ENCODE results near the gene DNAJC1. TPM values are rescaled to one million over a fixed set of nuclear protein-coding genes. Genes with fewer than 3 reads are reported as not detected.

DNAJC1 gene
- total and polyA plus RNA-seq, 10 of the 15 experiments (the other 5 are each of a cell fraction or from before 2014, with no cell fraction given), result 2.5 to 39.3 (median 20.4) TPM

GRCh38 chr10:22003177-22003963, at the start of gene DNAJC1 (continued):
- TF ChIP-seq, protein P1, sequence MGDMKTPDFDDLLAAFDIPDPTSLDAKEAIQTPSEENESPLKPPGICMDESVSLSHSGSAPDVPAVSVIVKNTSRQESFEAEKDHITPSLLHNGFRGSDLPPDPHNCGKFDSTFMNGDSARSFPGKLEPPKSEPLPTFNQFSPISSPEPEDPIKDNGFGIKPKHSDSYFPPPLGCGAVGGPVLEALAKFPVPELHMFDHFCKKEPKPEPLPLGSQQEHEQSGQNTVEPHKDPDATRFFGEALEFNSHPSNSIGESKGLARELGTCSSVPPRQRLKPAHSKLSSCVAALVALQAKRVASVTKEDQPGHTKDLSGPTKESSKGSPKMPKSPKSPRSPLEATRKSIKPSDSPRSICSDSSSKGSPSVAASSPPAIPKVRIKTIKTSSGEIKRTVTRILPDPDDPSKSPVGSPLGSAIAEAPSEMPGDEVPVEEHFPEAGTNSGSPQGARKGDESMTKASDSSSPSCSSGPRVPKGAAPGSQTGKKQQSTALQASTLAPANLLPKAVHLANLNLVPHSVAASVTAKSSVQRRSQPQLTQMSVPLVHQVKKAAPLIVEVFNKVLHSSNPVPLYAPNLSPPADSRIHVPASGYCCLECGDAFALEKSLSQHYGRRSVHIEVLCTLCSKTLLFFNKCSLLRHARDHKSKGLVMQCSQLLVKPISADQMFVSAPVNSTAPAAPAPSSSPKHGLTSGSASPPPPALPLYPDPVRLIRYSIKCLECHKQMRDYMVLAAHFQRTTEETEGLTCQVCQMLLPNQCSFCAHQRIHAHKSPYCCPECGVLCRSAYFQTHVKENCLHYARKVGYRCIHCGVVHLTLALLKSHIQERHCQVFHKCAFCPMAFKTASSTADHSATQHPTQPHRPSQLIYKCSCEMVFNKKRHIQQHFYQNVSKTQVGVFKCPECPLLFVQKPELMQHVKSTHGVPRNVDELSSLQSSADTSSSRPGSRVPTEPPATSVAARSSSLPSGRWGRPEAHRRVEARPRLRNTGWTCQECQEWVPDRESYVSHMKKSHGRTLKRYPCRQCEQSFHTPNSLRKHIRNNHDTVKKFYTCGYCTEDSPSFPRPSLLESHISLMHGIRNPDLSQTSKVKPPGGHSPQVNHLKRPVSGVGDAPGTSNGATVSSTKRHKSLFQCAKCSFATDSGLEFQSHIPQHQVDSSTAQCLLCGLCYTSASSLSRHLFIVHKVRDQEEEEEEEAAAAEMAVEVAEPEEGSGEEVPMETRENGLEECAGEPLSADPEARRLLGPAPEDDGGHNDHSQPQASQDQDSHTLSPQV (IDR thresholded peaks at IDR 0.05), result no peak
- no peak for TF ChIP-seq SMAD1 (IDR thresholded peaks at IDR 0.05; ENCODE audit: low read depth, partially characterized antibody)
- 0 out of 2 replicates have a peak, but pooled peaks have one; percentile 50 for TF ChIP-seq ASH2L (IDR thresholded peaks at IDR 0.05; ENCODE audit: borderline replicate concordance, low read depth)
- TF ChIP-seq RELA (IDR thresholded peaks at IDR 0.05; ENCODE audit: borderline replicate concordance, partially characterized antibody), result no peak
- no peak for TF ChIP-seq CUX1 (IDR thresholded peaks at IDR 0.05; ENCODE audit: insufficient replicate concordance, low read depth, low read length)
- no peak for TF ChIP-seq TBL1XR1 (IDR thresholded peaks at IDR 0.05; ENCODE audit: low read depth, low read length)
- TF ChIP-seq SIX5 (IDR thresholded peaks at IDR 0.05; ENCODE audit: low read depth, low read length, severe bottlenecking), result no peak
- no peak for TF ChIP-seq ETV6 (conservative IDR thresholded peaks at IDR 0.05 in 1 of 2, IDR thresholded peaks at IDR 0.05 in 1 of 2; ENCODE audit: borderline replicate concordance in 1 of 2, low read depth in 1 of 2)
- no peak for TF ChIP-seq WRNIP1 (IDR thresholded peaks at IDR 0.05; ENCODE audit: borderline replicate concordance, low read depth, low read length)
- no peak for TF ChIP-seq KDM1A (IDR thresholded peaks at IDR 0.05; ENCODE audit: borderline replicate concordance)
- TF ChIP-seq SMAD5 (IDR thresholded peaks at IDR 0.05; ENCODE audit: low read depth), result peak; percentile 48; the same call in 1 of the 2 replicates
- 0 out of 6 replicates have a peak, but pooled peaks of 1 of the 3 experiments have one; percentile 1 for TF ChIP-seq CTCF (IDR thresholded peaks at IDR 0.05 in 2 of 3, conservative IDR thresholded peaks at IDR 0.05 in 1 of 3; ENCODE audit: control insufficient read depth in 2 of 3, extremely low read depth in 1 of 3, insufficient read depth in 1 of 3, low read depth in 3 of 3, low read length in 3 of 3)
- 0 out of 2 replicates have a peak, but pooled peaks have one; percentile 8 for TF ChIP-seq MEF2A (IDR thresholded peaks at IDR 0.05; ENCODE audit: insufficient read depth, low read depth, low read length)

Measured in GM12878 (cell line).